Kidney epithelial cell (primary cell): ENCODE data around the gene LGALS8. TPM values are rescaled to one million over a fixed set of nuclear protein-coding genes. Genes with fewer than 3 reads are reported as not detected.
"Not testable (repeated sequence)": the region's sequence is repeated elsewhere in the genome, so short reads cannot be mapped to it uniquely, and the experiment has no call there.

Experiments
- DNase-seq: peaks from one replicate; pipeline ENCODE4 v3.0.0-alpha.2; 2010; ENCODE audit warnings: low read depth
- H3K27me3 ChIP-seq: 2 replicates; pipeline ENCODE4 v1.6.0; 2011; ENCODE audit warnings: low read length; ENCODE audit not compliant: control insufficient read depth, insufficient read depth
- H3K36me3 ChIP-seq: 2 replicates; pipeline ENCODE4 v1.5.1; 2011; ENCODE audit warnings: low read length; ENCODE audit not compliant: control insufficient read depth, insufficient read depth
- H3K4me3 ChIP-seq: 2 replicates; pipeline ENCODE4 v1.5.1; 2011; ENCODE audit warnings: low read depth, mild to moderate bottlenecking, control low read depth, low read length
- total RNA-seq: library from RNA; depleted of rRNA; stranded (reverse); fragments of >200 nt; gene quantifications from 2 replicates; pipeline ENCODE4 v1.2.3, GENCODE V29; 2015
- TF ChIP-seq, protein P1 (sequence below): IDR thresholded peaks from 2 replicates; pipeline ENCODE4 v1.5.1; 2011; ENCODE audit warnings: mild to moderate bottlenecking, moderate library complexity, low read length, control low read depth, inconsistent platforms; ENCODE audit not compliant: insufficient read depth, poor library complexity, severe bottlenecking

The LGALS8 gene
- total RNA-seq, 1 donor from 2014 or later: 53.6 TPM

DNA sequence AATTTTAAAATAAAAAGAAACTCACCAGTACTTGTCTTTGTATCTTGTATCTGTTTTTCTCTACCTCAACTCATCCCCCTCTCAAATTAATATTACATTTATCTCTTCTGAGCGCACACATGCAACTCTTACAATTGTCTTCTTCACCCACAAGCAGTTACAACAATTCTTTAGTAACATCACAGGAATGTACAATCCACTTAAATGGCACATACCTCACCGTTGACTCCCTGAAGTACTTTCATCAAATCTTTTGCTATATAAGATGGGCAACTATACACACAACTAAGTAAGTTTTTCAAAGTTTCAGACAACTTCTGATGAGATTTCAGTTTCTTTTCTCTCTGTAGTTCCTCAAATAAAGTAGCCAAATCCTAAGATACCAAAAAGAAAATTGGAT lies 52.2 kb downstream of the LGALS8 start:
- H3K4me3 ChIP-seq: no peak overlapping the region

DNA sequence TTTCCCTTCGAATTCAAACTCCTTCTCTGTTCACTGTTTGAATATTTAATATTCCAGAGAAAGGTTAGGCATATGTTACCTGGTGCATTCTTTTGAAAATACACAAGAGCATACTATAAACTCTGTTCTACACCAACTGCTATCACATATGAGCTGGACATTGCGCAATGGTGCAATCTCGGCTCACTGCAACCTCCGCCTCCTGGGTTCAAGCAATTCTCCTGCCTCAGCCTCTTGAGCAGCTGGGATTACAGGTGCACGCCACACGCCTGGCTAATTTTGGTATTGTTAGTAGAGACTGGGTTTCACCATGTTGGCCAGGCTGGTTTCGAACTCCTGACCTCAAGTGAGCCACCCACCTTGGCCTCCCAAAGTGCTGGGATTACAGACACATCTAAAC lies 53.3 kb downstream of the LGALS8 start:
- not testable (repeated sequence) for H3K27me3 ChIP-seq, H3K36me3 ChIP-seq, DNase-seq, H3K4me3 ChIP-seq

More for the DNA sequence above, 52.2 kb downstream of the LGALS8 start:
- Histone ChIP-seq H3K27me3 (no peaks in the 10 kb centered on the region), H3K36me3 (no peaks in the 10 kb centered on the region)
- TF ChIP-seq, protein P1, sequence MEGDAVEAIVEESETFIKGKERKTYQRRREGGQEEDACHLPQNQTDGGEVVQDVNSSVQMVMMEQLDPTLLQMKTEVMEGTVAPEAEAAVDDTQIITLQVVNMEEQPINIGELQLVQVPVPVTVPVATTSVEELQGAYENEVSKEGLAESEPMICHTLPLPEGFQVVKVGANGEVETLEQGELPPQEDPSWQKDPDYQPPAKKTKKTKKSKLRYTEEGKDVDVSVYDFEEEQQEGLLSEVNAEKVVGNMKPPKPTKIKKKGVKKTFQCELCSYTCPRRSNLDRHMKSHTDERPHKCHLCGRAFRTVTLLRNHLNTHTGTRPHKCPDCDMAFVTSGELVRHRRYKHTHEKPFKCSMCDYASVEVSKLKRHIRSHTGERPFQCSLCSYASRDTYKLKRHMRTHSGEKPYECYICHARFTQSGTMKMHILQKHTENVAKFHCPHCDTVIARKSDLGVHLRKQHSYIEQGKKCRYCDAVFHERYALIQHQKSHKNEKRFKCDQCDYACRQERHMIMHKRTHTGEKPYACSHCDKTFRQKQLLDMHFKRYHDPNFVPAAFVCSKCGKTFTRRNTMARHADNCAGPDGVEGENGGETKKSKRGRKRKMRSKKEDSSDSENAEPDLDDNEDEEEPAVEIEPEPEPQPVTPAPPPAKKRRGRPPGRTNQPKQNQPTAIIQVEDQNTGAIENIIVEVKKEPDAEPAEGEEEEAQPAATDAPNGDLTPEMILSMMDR: no peak
- no peak for DNase-seq

DNA sequence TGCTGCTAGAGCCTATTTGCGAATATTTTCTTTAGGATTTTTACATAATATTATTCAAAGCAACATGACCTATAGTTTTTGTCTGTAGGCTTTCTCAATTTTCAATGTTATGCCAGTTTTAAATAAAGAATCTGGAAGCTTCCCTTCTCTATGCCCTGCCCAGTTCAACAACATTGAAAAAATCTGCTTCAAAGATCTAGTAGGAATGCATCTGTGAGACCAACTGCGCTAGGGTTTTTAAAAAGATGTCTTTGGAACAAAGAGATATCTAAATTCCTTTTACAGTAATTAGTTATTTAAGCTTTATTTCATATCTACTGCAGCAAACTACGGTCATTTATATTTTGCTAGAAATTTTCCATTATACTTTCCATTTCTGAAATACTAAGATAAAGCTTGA lies 54.9 kb downstream of the LGALS8 start:
- no peaks in the 10 kb centered on the region for H3K36me3 ChIP-seq
- TF ChIP-seq, protein P1: no peak

DNA sequence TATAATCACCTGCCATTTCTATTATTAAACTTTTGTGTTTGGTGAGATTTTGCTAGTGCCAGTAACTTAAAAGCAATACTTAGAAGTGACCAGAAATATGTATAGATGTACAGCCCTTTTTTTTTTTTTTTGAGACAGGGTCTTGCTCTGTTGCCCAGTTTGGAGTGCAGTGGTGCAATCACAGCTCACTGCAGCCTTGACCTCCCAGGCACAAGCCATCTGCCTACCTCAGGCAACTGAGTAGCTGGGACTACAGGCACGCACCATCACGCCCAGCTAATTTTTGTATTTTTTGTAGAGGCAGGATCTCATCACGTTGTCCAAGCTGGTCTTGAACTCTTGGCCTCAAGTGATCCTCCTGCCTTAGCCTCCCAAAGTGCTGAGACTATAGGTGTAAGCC lies 56.6 kb downstream of the LGALS8 start:
- not testable (repeated sequence) for H3K4me3 ChIP-seq

More for the DNA sequence above, 54.9 kb downstream of the LGALS8 start:
- H3K27me3 ChIP-seq: no peaks in the 10 kb centered on the region
- no peak overlapping the region for H3K4me3 ChIP-seq
- DNase-seq: no peak

DNA sequence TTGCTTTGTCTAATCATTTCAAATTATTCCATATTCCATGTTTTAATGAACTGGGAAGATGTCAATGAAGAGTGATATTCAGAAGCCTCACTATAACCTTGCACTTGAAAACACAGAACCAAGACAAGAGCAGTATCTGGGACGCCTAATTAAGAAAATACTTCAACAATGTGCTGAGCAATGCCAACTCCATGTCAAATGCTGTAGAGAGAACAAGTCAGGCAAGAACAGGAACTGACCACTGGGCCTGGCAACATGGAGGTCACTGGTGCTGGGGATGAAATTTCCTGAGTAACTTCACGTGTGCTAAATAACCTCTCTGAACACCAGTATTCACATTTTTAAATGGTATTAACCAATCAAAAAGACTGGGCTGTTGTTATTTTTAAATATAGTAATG lies 57.7 kb downstream of the LGALS8 start:
- Histone ChIP-seq H3K27me3 (no peaks in the 10 kb centered on the region), H3K36me3 (no peaks in the 10 kb centered on the region), H3K4me3 (no peak overlapping the region)
- DNase-seq: no peak
- TF ChIP-seq, protein P1: no peak

More for the DNA sequence above, 56.6 kb downstream of the LGALS8 start:
- H3K36me3 ChIP-seq, DNase-seq, H3K27me3 ChIP-seq: not testable (repeated sequence)

DNA sequence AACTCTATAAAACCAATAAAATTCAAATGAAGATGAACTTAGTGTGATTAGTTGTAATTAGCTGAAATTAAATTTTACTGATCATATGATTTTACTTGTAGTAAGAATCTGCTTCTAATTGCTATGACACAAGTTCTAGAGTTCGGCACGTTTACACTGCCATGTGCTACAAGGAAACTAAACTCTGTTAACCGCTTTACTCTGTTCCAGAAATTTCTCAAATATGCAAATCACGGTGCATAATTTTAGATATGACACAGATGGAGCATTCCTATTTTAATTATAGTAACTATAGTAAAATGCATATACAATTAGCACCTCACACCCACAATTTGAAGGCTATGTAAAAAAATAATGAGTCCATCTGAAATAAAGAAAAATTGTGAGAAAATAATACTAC lies 65.7 kb downstream of the LGALS8 start:
- Histone ChIP-seq H3K4me3 (no peak overlapping the region), H3K36me3 (peaks cover 1% of the 10 kb centered on the region), H3K27me3 (no peaks in the 10 kb centered on the region)
- no peak for DNase-seq
- TF ChIP-seq, protein P1: no peak

DNA sequence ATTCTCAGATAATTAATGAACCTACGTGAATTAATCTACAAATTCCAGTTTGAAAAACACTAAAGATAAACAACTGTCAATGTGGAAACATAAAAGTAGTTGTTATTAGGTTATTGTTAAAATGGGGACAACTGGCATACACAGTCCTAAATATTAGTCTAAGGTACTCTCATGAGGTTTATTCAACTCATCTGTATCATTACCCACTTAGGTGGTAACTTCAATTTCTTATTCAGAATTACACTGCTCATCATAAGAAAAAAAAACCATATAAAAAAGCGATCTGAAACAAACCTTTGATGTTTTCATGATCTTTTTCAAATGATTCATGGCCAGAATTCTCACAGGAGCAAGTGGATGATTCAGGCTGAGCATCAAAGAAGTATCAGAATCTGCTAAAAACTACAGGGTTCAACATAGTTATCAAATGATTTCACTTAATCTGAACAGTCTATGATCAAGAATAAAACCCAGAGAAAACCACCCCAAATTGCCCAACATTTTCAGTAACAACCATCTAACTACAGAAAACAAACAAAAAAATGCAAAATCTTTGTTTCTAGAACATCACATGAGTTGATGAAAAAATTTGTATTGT lies 66.9 kb downstream of the LGALS8 start:
- H3K36me3 ChIP-seq: peaks cover 1% of the 10 kb centered on the region
- H3K4me3 ChIP-seq: no peak overlapping the region
- DNase-seq: no peak
- no peaks in the 10 kb centered on the region for H3K27me3 ChIP-seq
- TF ChIP-seq, protein P1: no peak
